K562 (cell line): Measurements from ENCODE around the gene NR4A2. TPM values are rescaled to one million over a fixed set of nuclear protein-coding genes. Genes with fewer than 3 reads are reported as not detected.

Source experiments
- ARID2 ChIP-seq: fragments of 450-650 bp; IDR thresholded peaks from 2 replicates; pipeline ENCODE4 v1.6.1; 2017; ENCODE audit warnings: antibody characterized with exemption, mild to moderate bottlenecking
- NFIX ChIP-seq: fragments of 250-450 bp; sonication (Bioruptor Pico); IDR thresholded peaks from 2 replicates; pipeline ENCODE4 v1.4.0; 2020; ENCODE audit warnings: low read depth, mild to moderate bottlenecking, moderate library complexity
- SETDB1 ChIP-seq: IDR thresholded peaks from one replicate; pipeline ENCODE4 v1.6.1; 2012; ENCODE audit warnings: low read length, control low read depth, inconsistent platforms
- SREBF1 ChIP-seq: fragments of 150-350 bp; IDR thresholded peaks from 2 replicates; pipeline ENCODE4 v1.6.1; 2014; ENCODE audit warnings: antibody characterized with exemption, low read depth, low read length, borderline replicate concordance
- polyA plus RNA-seq, 8 experiments: library from polyadenylated mRNA; depleted of rRNA in 4 of 8; stranded (reverse) in 5 of 8; unstranded in 3 of 8; fragments of >200 nt; fragmentation: Nextera tagmentation in 2 of 8; fragmentation: Illumina TruSeq in 1 of 8; extraction: Ambion mirVana in 2 of 8; extraction: Trizol in 1 of 8; gene quantifications; 2 replicates each; pipeline versions ENCODE4 v1.2.1 to v1.2.3, GENCODE V29; 2011 to 2014; ENCODE audit warnings: inconsistent platforms in 1 of 8, missing spikeins in 1 of 8
- total RNA-seq, 7 experiments: library from RNA; depleted of rRNA in 6 of 7; stranded (reverse); fragments of >200 nt in 6 of 7; fragmentation: Illumina TruSeq in 2 of 7; extraction: Trizol in 2 of 7; gene quantifications; 2 replicates each; pipeline versions ENCODE4 v1.2.1 to v1.2.3, GENCODE V29; 2011 to 2021; ENCODE audit warnings: low replicate concordance in 1 of 7
- TF ChIP-seq, protein P1 (sequence below): sonication (generic); formaldehyde crosslinking; IDR thresholded peaks from 2 replicates; pipeline ENCODE4 v1.4.0; 2020; ENCODE audit warnings: mild to moderate bottlenecking, missing genetic modification reagents
- TF ChIP-seq, protein P2 (sequence below): fragments of 200-600 bp; sonication (generic); IDR thresholded peaks from one replicate; pipeline ENCODE4 v1.6.1; 2012; ENCODE audit warnings: mild to moderate bottlenecking, low read depth, low read length, inconsistent platforms
- TF ChIP-seq, protein P3 (sequence below): fragments of 250-450 bp; sonication (Bioruptor Pico); IDR thresholded peaks from 2 replicates; pipeline ENCODE4 v1.4.0; 2020; ENCODE audit warnings: mild to moderate bottlenecking, moderate library complexity, borderline replicate concordance

The NR4A2 gene
- total and polyA plus RNA-seq, 9 of the 15 experiments (the other 6 are each of a cell fraction or from before 2014, with no cell fraction given) = 0.94 to 5.1 (median 1.3) TPM

DNA sequence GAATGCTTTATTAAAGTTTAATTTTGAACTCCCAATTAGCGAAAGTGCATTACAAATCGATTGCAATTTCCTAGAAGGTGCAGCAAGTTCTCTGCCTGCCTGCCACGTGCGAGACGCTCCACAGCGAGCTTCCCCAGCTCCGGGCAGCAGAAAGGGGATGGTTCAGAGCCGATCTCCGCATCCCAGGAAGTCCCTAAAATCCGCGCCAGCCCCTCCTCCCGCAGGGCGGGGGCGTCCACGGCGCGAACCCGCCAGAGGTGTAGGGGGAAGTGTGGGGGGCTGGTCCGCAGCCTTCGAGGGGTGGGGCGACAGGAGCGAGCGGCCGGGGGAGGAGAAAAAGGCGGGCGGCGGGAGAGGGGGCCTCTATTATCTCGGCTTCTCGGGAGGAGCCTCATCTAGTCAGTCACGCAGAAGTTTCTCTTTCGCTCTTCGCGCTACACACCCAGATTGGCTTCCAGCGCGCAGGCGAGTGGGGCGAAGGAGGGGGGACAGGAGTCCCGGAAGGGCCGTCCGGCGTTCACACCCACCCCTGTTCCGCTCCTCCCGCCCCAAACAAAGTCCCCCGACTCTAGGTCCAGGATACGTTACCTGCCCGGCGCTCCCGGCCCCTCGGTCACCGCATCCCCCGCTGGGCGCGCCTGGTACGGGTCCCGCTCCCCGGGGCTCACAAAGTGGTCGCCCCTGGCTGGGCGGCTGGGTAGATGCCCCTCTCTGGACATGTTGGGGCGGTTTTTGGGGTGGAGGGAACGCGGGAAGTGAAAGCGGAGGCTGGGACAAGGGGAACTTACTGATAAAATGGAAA, 9.1 kb upstream of the NR4A2 start (continued):
- TF ChIP-seq, protein P1, sequence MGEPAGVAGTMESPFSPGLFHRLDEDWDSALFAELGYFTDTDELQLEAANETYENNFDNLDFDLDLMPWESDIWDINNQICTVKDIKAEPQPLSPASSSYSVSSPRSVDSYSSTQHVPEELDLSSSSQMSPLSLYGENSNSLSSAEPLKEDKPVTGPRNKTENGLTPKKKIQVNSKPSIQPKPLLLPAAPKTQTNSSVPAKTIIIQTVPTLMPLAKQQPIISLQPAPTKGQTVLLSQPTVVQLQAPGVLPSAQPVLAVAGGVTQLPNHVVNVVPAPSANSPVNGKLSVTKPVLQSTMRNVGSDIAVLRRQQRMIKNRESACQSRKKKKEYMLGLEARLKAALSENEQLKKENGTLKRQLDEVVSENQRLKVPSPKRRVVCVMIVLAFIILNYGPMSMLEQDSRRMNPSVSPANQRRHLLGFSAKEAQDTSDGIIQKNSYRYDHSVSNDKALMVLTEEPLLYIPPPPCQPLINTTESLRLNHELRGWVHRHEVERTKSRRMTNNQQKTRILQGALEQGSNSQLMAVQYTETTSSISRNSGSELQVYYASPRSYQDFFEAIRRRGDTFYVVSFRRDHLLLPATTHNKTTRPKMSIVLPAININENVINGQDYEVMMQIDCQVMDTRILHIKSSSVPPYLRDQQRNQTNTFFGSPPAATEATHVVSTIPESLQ = no peak; the same call in 1 of the 2 replicates
- TF ChIP-seq, protein P2, sequence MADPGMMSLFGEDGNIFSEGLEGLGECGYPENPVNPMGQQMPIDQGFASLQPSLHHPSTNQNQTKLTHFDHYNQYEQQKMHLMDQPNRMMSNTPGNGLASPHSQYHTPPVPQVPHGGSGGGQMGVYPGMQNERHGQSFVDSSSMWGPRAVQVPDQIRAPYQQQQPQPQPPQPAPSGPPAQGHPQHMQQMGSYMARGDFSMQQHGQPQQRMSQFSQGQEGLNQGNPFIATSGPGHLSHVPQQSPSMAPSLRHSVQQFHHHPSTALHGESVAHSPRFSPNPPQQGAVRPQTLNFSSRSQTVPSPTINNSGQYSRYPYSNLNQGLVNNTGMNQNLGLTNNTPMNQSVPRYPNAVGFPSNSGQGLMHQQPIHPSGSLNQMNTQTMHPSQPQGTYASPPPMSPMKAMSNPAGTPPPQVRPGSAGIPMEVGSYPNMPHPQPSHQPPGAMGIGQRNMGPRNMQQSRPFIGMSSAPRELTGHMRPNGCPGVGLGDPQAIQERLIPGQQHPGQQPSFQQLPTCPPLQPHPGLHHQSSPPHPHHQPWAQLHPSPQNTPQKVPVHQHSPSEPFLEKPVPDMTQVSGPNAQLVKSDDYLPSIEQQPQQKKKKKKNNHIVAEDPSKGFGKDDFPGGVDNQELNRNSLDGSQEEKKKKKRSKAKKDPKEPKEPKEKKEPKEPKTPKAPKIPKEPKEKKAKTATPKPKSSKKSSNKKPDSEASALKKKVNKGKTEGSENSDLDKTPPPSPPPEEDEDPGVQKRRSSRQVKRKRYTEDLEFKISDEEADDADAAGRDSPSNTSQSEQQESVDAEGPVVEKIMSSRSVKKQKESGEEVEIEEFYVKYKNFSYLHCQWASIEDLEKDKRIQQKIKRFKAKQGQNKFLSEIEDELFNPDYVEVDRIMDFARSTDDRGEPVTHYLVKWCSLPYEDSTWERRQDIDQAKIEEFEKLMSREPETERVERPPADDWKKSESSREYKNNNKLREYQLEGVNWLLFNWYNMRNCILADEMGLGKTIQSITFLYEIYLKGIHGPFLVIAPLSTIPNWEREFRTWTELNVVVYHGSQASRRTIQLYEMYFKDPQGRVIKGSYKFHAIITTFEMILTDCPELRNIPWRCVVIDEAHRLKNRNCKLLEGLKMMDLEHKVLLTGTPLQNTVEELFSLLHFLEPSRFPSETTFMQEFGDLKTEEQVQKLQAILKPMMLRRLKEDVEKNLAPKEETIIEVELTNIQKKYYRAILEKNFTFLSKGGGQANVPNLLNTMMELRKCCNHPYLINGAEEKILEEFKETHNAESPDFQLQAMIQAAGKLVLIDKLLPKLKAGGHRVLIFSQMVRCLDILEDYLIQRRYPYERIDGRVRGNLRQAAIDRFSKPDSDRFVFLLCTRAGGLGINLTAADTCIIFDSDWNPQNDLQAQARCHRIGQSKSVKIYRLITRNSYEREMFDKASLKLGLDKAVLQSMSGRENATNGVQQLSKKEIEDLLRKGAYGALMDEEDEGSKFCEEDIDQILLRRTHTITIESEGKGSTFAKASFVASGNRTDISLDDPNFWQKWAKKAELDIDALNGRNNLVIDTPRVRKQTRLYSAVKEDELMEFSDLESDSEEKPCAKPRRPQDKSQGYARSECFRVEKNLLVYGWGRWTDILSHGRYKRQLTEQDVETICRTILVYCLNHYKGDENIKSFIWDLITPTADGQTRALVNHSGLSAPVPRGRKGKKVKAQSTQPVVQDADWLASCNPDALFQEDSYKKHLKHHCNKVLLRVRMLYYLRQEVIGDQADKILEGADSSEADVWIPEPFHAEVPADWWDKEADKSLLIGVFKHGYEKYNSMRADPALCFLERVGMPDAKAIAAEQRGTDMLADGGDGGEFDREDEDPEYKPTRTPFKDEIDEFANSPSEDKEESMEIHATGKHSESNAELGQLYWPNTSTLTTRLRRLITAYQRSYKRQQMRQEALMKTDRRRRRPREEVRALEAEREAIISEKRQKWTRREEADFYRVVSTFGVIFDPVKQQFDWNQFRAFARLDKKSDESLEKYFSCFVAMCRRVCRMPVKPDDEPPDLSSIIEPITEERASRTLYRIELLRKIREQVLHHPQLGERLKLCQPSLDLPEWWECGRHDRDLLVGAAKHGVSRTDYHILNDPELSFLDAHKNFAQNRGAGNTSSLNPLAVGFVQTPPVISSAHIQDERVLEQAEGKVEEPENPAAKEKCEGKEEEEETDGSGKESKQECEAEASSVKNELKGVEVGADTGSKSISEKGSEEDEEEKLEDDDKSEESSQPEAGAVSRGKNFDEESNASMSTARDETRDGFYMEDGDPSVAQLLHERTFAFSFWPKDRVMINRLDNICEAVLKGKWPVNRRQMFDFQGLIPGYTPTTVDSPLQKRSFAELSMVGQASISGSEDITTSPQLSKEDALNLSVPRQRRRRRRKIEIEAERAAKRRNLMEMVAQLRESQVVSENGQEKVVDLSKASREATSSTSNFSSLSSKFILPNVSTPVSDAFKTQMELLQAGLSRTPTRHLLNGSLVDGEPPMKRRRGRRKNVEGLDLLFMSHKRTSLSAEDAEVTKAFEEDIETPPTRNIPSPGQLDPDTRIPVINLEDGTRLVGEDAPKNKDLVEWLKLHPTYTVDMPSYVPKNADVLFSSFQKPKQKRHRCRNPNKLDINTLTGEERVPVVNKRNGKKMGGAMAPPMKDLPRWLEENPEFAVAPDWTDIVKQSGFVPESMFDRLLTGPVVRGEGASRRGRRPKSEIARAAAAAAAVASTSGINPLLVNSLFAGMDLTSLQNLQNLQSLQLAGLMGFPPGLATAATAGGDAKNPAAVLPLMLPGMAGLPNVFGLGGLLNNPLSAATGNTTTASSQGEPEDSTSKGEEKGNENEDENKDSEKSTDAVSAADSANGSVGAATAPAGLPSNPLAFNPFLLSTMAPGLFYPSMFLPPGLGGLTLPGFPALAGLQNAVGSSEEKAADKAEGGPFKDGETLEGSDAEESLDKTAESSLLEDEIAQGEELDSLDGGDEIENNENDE = no peak
- TF ChIP-seq, protein P3, sequence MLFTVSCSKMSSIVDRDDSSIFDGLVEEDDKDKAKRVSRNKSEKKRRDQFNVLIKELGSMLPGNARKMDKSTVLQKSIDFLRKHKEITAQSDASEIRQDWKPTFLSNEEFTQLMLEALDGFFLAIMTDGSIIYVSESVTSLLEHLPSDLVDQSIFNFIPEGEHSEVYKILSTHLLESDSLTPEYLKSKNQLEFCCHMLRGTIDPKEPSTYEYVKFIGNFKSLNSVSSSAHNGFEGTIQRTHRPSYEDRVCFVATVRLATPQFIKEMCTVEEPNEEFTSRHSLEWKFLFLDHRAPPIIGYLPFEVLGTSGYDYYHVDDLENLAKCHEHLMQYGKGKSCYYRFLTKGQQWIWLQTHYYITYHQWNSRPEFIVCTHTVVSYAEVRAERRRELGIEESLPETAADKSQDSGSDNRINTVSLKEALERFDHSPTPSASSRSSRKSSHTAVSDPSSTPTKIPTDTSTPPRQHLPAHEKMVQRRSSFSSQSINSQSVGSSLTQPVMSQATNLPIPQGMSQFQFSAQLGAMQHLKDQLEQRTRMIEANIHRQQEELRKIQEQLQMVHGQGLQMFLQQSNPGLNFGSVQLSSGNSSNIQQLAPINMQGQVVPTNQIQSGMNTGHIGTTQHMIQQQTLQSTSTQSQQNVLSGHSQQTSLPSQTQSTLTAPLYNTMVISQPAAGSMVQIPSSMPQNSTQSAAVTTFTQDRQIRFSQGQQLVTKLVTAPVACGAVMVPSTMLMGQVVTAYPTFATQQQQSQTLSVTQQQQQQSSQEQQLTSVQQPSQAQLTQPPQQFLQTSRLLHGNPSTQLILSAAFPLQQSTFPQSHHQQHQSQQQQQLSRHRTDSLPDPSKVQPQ (CRISPR knock-in tag) = no peak
- TF ChIP-seq SREBF1 = no peak
- TF ChIP-seq SETDB1 = no peak
- TF ChIP-seq NFIX = no peak
- no peak for TF ChIP-seq ARID2
